Measurements from ENCODE around the gene ANKS1B. TPM values are rescaled to one million over a fixed set of nuclear protein-coding genes. Genes with fewer than 3 reads are reported as not detected.
A peak's percentile ranks its signal among the peaks of the same experiment; 100 is the strongest.
"Not testable (repeated sequence)": the region's sequence is repeated elsewhere in the genome, so short reads cannot be mapped to it uniquely, and the experiment has no call there.

Gene ANKS1B
- total RNA-seq, 1 experiment from 2014 or later = 9.7 TPM

GRCh38 chr12:98840325-98840724, 1144.4 kb downstream of the ANKS1B start:
- no peak for ATAC-seq
- Histone ChIP-seq H3K4me1 (ENCODE audit: control insufficient read depth, insufficient read depth, low read length) (no peaks in the 10 kb centered on the region), H3K36me3 (ENCODE audit: control insufficient read depth, insufficient read depth, low read length) (no peaks in the 10 kb centered on the region), H3K27me3 (ENCODE audit: control insufficient read depth, insufficient read depth, low read length) (peaks cover 15% of the 10 kb centered on the region), H3K9me3 (ENCODE audit: control insufficient read depth, insufficient read depth, low read depth, low read length) (no peaks in the 10 kb centered on the region), H3K27ac (ENCODE audit: low read length) (no peak overlapping the region), H3K4me3 (ENCODE audit: low read depth in 2 of 2, low read length in 2 of 2) (no peak overlapping the region)
- ChIA-PET POLR2A (no interaction called here), CTCF (no interaction called here)
- intact Hi-C loops (cut with micrococcal nuclease; ENCODE audit: unreplicated experiment) = no loop called here
- in situ Hi-C loops (cut with HindIII; ENCODE audit: low pct_unique_long_range_greater_than_20kb, low sequenced_read_pairs) = no loop called here
- no peak for TF ChIP-seq CTCF (IDR thresholded peaks at IDR 0.05)
- DNase-seq (ENCODE audit: low read depth, low spot score) = no peak
- BruUV-seq (replicated peaks) = no TSS peak

- TF ChIP-seq CTCF (IDR thresholded peaks at IDR 0.05) = peak; percentile 54
- no peak for TF ChIP-seq REST (IDR thresholded peaks at IDR 0.05; ENCODE audit: insufficient read depth in 1 of 2, low read depth in 2 of 2, low read length in 1 of 2)
- in situ Hi-C loops (cut with HindIII; ENCODE audit: low pct_unique_long_range_greater_than_20kb, low sequenced_read_pairs) (no loop called here), intact Hi-C loops (cut with micrococcal nuclease; ENCODE audit: unreplicated experiment) (no loop called here)
- DNase-seq (ENCODE audit: low read depth, low spot score) (no peak), ATAC-seq (peak; percentile 62; the same call in 1 of the 2 replicates)
- ChIA-PET POLR2A (no interaction called here), CTCF (interaction anchor here (0.6 kb wide), 1 partner anchor 194 kb away, joined by 5 read pairs; no protein-coding TSS in a partner anchor)
- Histone ChIP-seq H3K36me3 (ENCODE audit: control insufficient read depth, insufficient read depth, low read length) (no peaks in the 10 kb centered on the region), H3K4me1 (ENCODE audit: control insufficient read depth, insufficient read depth, low read length) (no peaks in the 10 kb centered on the region), H3K9me3 (ENCODE audit: control insufficient read depth, insufficient read depth, low read depth, low read length) (no peaks in the 10 kb centered on the region), H3K4me3 (ENCODE audit: low read depth in 2 of 2, low read length in 2 of 2) (no peak overlapping the region), H3K27me3 (ENCODE audit: control insufficient read depth, insufficient read depth, low read length) (peaks cover 16% of the 10 kb centered on the region), H3K27ac (ENCODE audit: low read length) (no peak overlapping the region)
- no TSS peak for BruUV-seq (replicated peaks)
These were observed 1146.5 kb downstream of the ANKS1B start for GRCh38 chr12:98838231-98838647.

GRCh38 chr12:98837134-98837752, 1147.5 kb downstream of the ANKS1B start:
- H3K27ac ChIP-seq (ENCODE audit: low read length); intact Hi-C loops (cut with micrococcal nuclease; ENCODE audit: unreplicated experiment); H3K4me3 ChIP-seq (ENCODE audit: low read depth in 2 of 2, low read length in 2 of 2); H3K4me1 ChIP-seq (ENCODE audit: control insufficient read depth, insufficient read depth, low read length); H3K36me3 ChIP-seq (ENCODE audit: control insufficient read depth, insufficient read depth, low read length); ATAC-seq; DNase-seq (ENCODE audit: low read depth, low spot score); H3K9me3 ChIP-seq (ENCODE audit: control insufficient read depth, insufficient read depth, low read depth, low read length); BruUV-seq (replicated peaks); in situ Hi-C loops (cut with HindIII; ENCODE audit: low pct_unique_long_range_greater_than_20kb, low sequenced_read_pairs); CTCF ChIA-PET; POLR2A ChIA-PET: not testable (repeated sequence)
- peaks cover 16% of the 10 kb centered on the region for H3K27me3 ChIP-seq (ENCODE audit: control insufficient read depth, insufficient read depth, low read length)
